CD4-positive, alpha-beta memory T cell (primary cell): Measurements from ENCODE around the gene ZNF446. TPM values are rescaled to one million over a fixed set of nuclear protein-coding genes. Genes with fewer than 3 reads are reported as not detected.
A peak's percentile ranks its signal among the peaks of the same experiment; 100 is the strongest.
"Not testable (repeated sequence)": the region's sequence is repeated elsewhere in the genome, so short reads cannot be mapped to it uniquely, and the experiment has no call there.

Experiments
- CTCF ChIA-PET: fragments of 350-600 bp; sonication (Branson Sonifier 250); formaldehyde crosslinking; loops from one replicate; lab custom pipeline; 2021; ENCODE audit warnings: inconsistent platforms; ENCODE audit not compliant: partially characterized antibody; lab: Charles Lee
- POLR2A ChIA-PET: fragments of 350-600 bp; sonication (Branson Sonifier 250); formaldehyde crosslinking; loops from one replicate; lab custom pipeline; 2021; ENCODE audit not compliant: partially characterized antibody; lab: Charles Lee
- DNase-seq, 5 donors: peaks; one replicate each; pipeline versions ENCODE4 v3.0.0 to v3.0.0-alpha.2; 2020 to 2022; ENCODE audit warnings: mixed read lengths in 1 of 5
- H3K27ac ChIP-seq: one replicate; pipeline ENCODE4 v1.7.0; 2013; ENCODE audit warnings: low read depth, low read length
- H3K27me3 ChIP-seq: 2 replicates; pipeline ENCODE4 v1.7.0; 2013; ENCODE audit warnings: mild to moderate bottlenecking, low read length, moderate library complexity; ENCODE audit not compliant: insufficient read depth
- H3K36me3 ChIP-seq: 2 replicates; pipeline ENCODE4 v1.7.0; 2013; ENCODE audit warnings: mild to moderate bottlenecking, low read length, moderate library complexity; ENCODE audit not compliant: insufficient read depth
- H3K4me1 ChIP-seq: 2 replicates; pipeline ENCODE4 v1.7.0; 2013; ENCODE audit warnings: mild to moderate bottlenecking, low read length, moderate library complexity; ENCODE audit not compliant: insufficient read depth
- H3K4me3 ChIP-seq, 2 donors: one replicate each; pipeline ENCODE4 v1.7.0; 2013; ENCODE audit warnings: low read length in 2 of 2, mild to moderate bottlenecking in 1 of 2
- H3K9me3 ChIP-seq, 2 donors: one replicate each; pipeline ENCODE4 v1.7.0; 2013; ENCODE audit warnings: low read length in 2 of 2, control low read depth in 1 of 2; ENCODE audit not compliant: control insufficient read depth in 1 of 2
- H3K27ac Mint-ChIP-seq, 7 donors: one replicate each; pipeline ENCODE4 v1.8.0; 2020 to 2021; ENCODE audit warnings: mixed read lengths in 7 of 7, mild to moderate bottlenecking in 6 of 7, inconsistent platforms in 3 of 7, moderate library complexity in 3 of 7
- H3K27me3 Mint-ChIP-seq, 2 donors: one replicate each; pipeline ENCODE4 v1.8.0; 2020 to 2021; ENCODE audit warnings: mixed read lengths in 2 of 2
- H3K36me3 Mint-ChIP-seq, 2 donors: one replicate each; pipeline ENCODE4 v1.8.0; 2020 to 2021; ENCODE audit warnings: mixed read lengths in 2 of 2, inconsistent platforms in 1 of 2, mild to moderate bottlenecking in 1 of 2
- H3K4me1 Mint-ChIP-seq, 4 donors: one replicate each; pipeline ENCODE4 v1.8.0; 2020 to 2021; ENCODE audit warnings: mixed read lengths in 4 of 4, mild to moderate bottlenecking in 1 of 4
- H3K4me3 Mint-ChIP-seq, 8 donors: one replicate each; pipeline ENCODE4 v1.8.0; 2020 to 2021; ENCODE audit warnings: mixed read lengths in 8 of 8, mild to moderate bottlenecking in 7 of 8, moderate library complexity in 6 of 8, inconsistent platforms in 3 of 8
- H3K9me3 Mint-ChIP-seq, 8 donors: one replicate each; pipeline ENCODE4 v1.8.0; 2020 to 2021; ENCODE audit warnings: mixed read lengths in 8 of 8, mild to moderate bottlenecking in 5 of 8, inconsistent platforms in 3 of 8, moderate library complexity in 1 of 8
- intact Hi-C: fragments of 100-400 bp; cut with micrococcal nuclease; formaldehyde crosslinking; loops from one replicate; pipeline ENCODE4 v1.15.1; 2023
- polyA plus RNA-seq, 2 donors: library from polyadenylated mRNA; unstranded; fragments of 300-500 nt; fragmentation: Illumina TruSeq; gene quantifications; one replicate each; pipeline ENCODE4 v1.2.3, GENCODE V29; 2021
- total RNA-seq, 2 experiments: library from RNA; stranded (reverse); gene quantifications; one replicate each; pipeline ENCODE4 v1.2.3, GENCODE V29; 2021

ZNF446 gene
- total and polyA plus RNA-seq, 4 experiments from 2014 or later, result 1.4 to 19.5 (median 10.9) TPM

- H3K36me3 ChIP-seq, result no peaks in the 10 kb centered on the region
- H3K27me3 ChIP-seq, result no peaks in the 10 kb centered on the region
- no peaks in the 10 kb centered on the region for H3K27me3 Mint-ChIP-seq
- H3K27ac ChIP-seq, result no peak overlapping the region
- DNase-seq, result no peak
- ChIA-PET POLR2A (interaction anchor here (1.1 kb wide), 1 partner anchor 19 kb away, joined by 3 read pairs; no protein-coding TSS in a partner anchor), CTCF (interaction anchor here (0.5 to 1.2 kb wide), 2 partner anchors 41 to 100 kb away, joined by 4 to 5 read pairs; no protein-coding TSS in a partner anchor)
- H3K4me1 Mint-ChIP-seq, result peaks cover 5 to 14% (median 9%) of the 10 kb centered on the region in 4 donors
- peaks cover 9% of the 10 kb centered on the region for H3K4me1 ChIP-seq
- H3K9me3 Mint-ChIP-seq, result no peaks in the 10 kb centered on the region
- intact Hi-C loops, result no loop called here
- H3K4me3 Mint-ChIP-seq, result peak overlapping the region in 1 of 8 donors; percentile 20
- no peak overlapping the region for H3K4me3 ChIP-seq
- no peak overlapping the region for H3K27ac Mint-ChIP-seq
- no peaks in the 10 kb centered on the region for H3K9me3 ChIP-seq
- H3K36me3 Mint-ChIP-seq, result peaks cover 0 to 10% of the 10 kb centered on the region in 2 donors
These were observed 4.7 kb downstream of the ZNF446 start for GRCh38 chr19:58480831-58481230.

- no peaks in the 10 kb centered on the region for H3K27me3 Mint-ChIP-seq
- Histone ChIP-seq H3K27me3 (no peaks in the 10 kb centered on the region), H3K4me3 (no peak overlapping the region), H3K4me1 (no peaks in the 10 kb centered on the region), H3K9me3 (no peaks in the 10 kb centered on the region), H3K27ac (no peak overlapping the region), H3K36me3 (no peaks in the 10 kb centered on the region)
- intact Hi-C loops, result no loop called here
- DNase-seq, result no peak
- POLR2A ChIA-PET, result no interaction called here
- peaks cover 0 to 2% (median under 1%) of the 10 kb centered on the region in 4 donors for H3K4me1 Mint-ChIP-seq
- no peak overlapping the region for H3K4me3 Mint-ChIP-seq
- no peaks in the 10 kb centered on the region for H3K9me3 Mint-ChIP-seq
- CTCF ChIA-PET, result interaction anchor here (0.6 kb wide), 1 partner anchor 10 kb away, joined by 3 read pairs; no protein-coding TSS in a partner anchor
- peak overlapping the region in 1 of 7 donors; percentile 41 for H3K27ac Mint-ChIP-seq
- H3K36me3 Mint-ChIP-seq, result peaks cover 0 to 9% of the 10 kb centered on the region in 2 donors
These were observed 6.2 kb downstream of the ZNF446 start for GRCh38 chr19:58482372-58482771.

GRCh38 chr19:58483776-58484175, 7.6 kb downstream of the ZNF446 start:
- H3K4me1 ChIP-seq, result peaks cover 1% of the 10 kb centered on the region
- intact Hi-C loops, result no loop called here
- H3K9me3 ChIP-seq, result no peaks in the 10 kb centered on the region
- no peaks in the 10 kb centered on the region for H3K27me3 ChIP-seq
- no peaks in the 10 kb centered on the region for H3K9me3 Mint-ChIP-seq
- no peak overlapping the region for H3K27ac Mint-ChIP-seq
- H3K27ac ChIP-seq, result no peak overlapping the region
- peaks cover 0 to 2% (median 0%) of the 10 kb centered on the region in 4 donors for H3K4me1 Mint-ChIP-seq
- H3K27me3 Mint-ChIP-seq, result no peaks in the 10 kb centered on the region
- H3K36me3 Mint-ChIP-seq, result peaks cover 0 to 9% of the 10 kb centered on the region in 2 donors
- DNase-seq, result no peak
- no peaks in the 10 kb centered on the region for H3K36me3 ChIP-seq
- no peak overlapping the region for H3K4me3 Mint-ChIP-seq
- ChIA-PET POLR2A (interaction anchor here (0.6 kb wide), 1 partner anchor 19 kb away, joined by 3 read pairs; no protein-coding TSS in a partner anchor), CTCF (no interaction called here)
- H3K4me3 ChIP-seq, result no peak overlapping the region

GRCh38 chr19:58484349-58484748, 8.2 kb downstream of the ZNF446 start:
- H3K4me3 Mint-ChIP-seq, H3K27me3 Mint-ChIP-seq, H3K27me3 ChIP-seq, H3K36me3 Mint-ChIP-seq, H3K9me3 Mint-ChIP-seq, H3K36me3 ChIP-seq, H3K4me1 ChIP-seq, CTCF ChIA-PET, H3K27ac ChIP-seq, H3K27ac Mint-ChIP-seq, H3K9me3 ChIP-seq, H3K4me3 ChIP-seq, DNase-seq, H3K4me1 Mint-ChIP-seq, intact Hi-C loops, POLR2A ChIA-PET: not testable (repeated sequence)

GRCh38 chr19:58491393-58491792, 15.2 kb downstream of the ZNF446 start:
- H3K9me3 Mint-ChIP-seq, result no peaks in the 10 kb centered on the region
- H3K27me3 Mint-ChIP-seq, result no peaks in the 10 kb centered on the region
- Histone ChIP-seq H3K36me3 (no peaks in the 10 kb centered on the region), H3K27me3 (no peaks in the 10 kb centered on the region), H3K4me3 (no peak overlapping the region), H3K27ac (no peak overlapping the region), H3K9me3 (no peaks in the 10 kb centered on the region), H3K4me1 (peaks cover 7% of the 10 kb centered on the region)
- no peak overlapping the region for H3K4me3 Mint-ChIP-seq
- H3K36me3 Mint-ChIP-seq, result no peaks in the 10 kb centered on the region
- POLR2A ChIA-PET, result no interaction called here
- CTCF ChIA-PET, result no interaction called here
- DNase-seq, result no peak
- no peaks in the 10 kb centered on the region for H3K4me1 Mint-ChIP-seq
- intact Hi-C loops, result no loop called here
- H3K27ac Mint-ChIP-seq, result no peak overlapping the region

- Mint-ChIP-seq H3K4me3 (no peak overlapping the region), H3K4me1 (peaks cover 0 to 3% (median 0%) of the 10 kb centered on the region in 4 donors), H3K27ac (no peak overlapping the region), H3K36me3 (no peaks in the 10 kb centered on the region), H3K27me3 (no peaks in the 10 kb centered on the region), H3K9me3 (no peaks in the 10 kb centered on the region)
- no peak overlapping the region for H3K4me3 ChIP-seq
- no peaks in the 10 kb centered on the region for H3K27me3 ChIP-seq
- CTCF ChIA-PET, result no interaction called here
- H3K36me3 ChIP-seq, result no peaks in the 10 kb centered on the region
- DNase-seq, result no peak
- no peaks in the 10 kb centered on the region for H3K9me3 ChIP-seq
- no peak overlapping the region for H3K27ac ChIP-seq
- H3K4me1 ChIP-seq, result peaks cover 7% of the 10 kb centered on the region
- intact Hi-C loops, result no loop called here
- POLR2A ChIA-PET, result no interaction called here
These were observed 16.1 kb downstream of the ZNF446 start for GRCh38 chr19:58492265-58492664.

- peak overlapping the region in 5 of 8 donors; percentile 20 to 93 (median 31) for H3K4me3 Mint-ChIP-seq
- peak overlapping the region in 1 of 7 donors; percentile 36 for H3K27ac Mint-ChIP-seq
- Histone ChIP-seq H3K4me3 (no peak overlapping the region), H3K36me3 (no peaks in the 10 kb centered on the region), H3K27me3 (no peaks in the 10 kb centered on the region), H3K9me3 (no peaks in the 10 kb centered on the region), H3K27ac (no peak overlapping the region), H3K4me1 (peaks cover 16% of the 10 kb centered on the region)
- no peak for DNase-seq
- H3K27me3 Mint-ChIP-seq, result no peaks in the 10 kb centered on the region
- H3K9me3 Mint-ChIP-seq, result peaks cover 0 to 16% (median 4%) of the 10 kb centered on the region in 8 donors
- H3K36me3 Mint-ChIP-seq, result no peaks in the 10 kb centered on the region
- intact Hi-C loops, result no loop called here
- POLR2A ChIA-PET, result interaction anchor here (1.2 kb wide), 2 partner anchors 21 to 22 kb away, joined by 4 read pairs; partner anchors contain the start of gene ZBTB45
- H3K4me1 Mint-ChIP-seq, result peaks cover 14 to 25% (median 17%) of the 10 kb centered on the region in 4 donors
- CTCF ChIA-PET, result interaction anchor here (2.7 kb wide), 1 partner anchor 16 kb away, joined by 9 read pairs; no protein-coding TSS in a partner anchor
These were observed 21.6 kb downstream of the ZNF446 start for GRCh38 chr19:58497634-58498170.
